ENCODE data around the gene TAF6.

The TAF6 gene

GRCh38 chr7:100064162-100064561 lies 55.0 kb downstream of the TAF6 start:
- no peak for DNase-seq

GRCh38 chr7:100063376-100063775 lies 55.8 kb downstream of the TAF6 start:
- DNase-seq, result no peak

GRCh38 chr7:100061518-100062193 lies 57.5 kb downstream of the TAF6 start:
- DNase-seq, result no peak

GRCh38 chr7:100059251-100059739 lies 59.9 kb downstream of the TAF6 start:
- no peak for DNase-seq
